Right atrium auricular region (tissue), 2 donors: Measurements from ENCODE around the gene UCP3. TPM values are rescaled to one million over a fixed set of nuclear protein-coding genes. Genes with fewer than 3 reads are reported as not detected.

ENCODE experiments used
- DNase-seq: peaks from one replicate; pipeline ENCODE4 v3.0.0-alpha.2; 2019; ENCODE audit warnings: low spot score
- H3K27ac ChIP-seq, 2 donors: fragments of 200-600 bp; sonication (generic); 1 replicate in 1 of 2; 2 replicates in 1 of 2; pipeline ENCODE4 v1.5.1; 2016 to 2019
- H3K27me3 ChIP-seq, 2 donors: fragments of 200-600 bp; sonication (generic); one replicate each; pipeline versions ENCODE4 v1.5.1 to v1.6.0; 2017 to 2019
- H3K36me3 ChIP-seq: fragments of 200-600 bp; sonication (generic); one replicate; pipeline ENCODE4 v1.5.1; 2016
- H3K4me1 ChIP-seq, 2 donors: fragments of 200-600 bp; sonication (generic); one replicate each; pipeline versions ENCODE4 v1.5.1 to v1.6.0; 2017 to 2019
- H3K4me3 ChIP-seq, 2 donors: fragments of 200-600 bp; sonication (generic); 1 replicate in 1 of 2; 2 replicates in 1 of 2; pipeline ENCODE4 v1.5.1; 2017 to 2019; ENCODE audit warnings: mild to moderate bottlenecking in 1 of 2, moderate library complexity in 1 of 2
- H3K9me3 ChIP-seq, 2 donors: fragments of 200-600 bp; sonication (generic); one replicate each; pipeline ENCODE4 v1.5.1; 2019
- CTCF ChIP-seq, 2 donors: fragments of 200-600 bp; sonication (generic); IDR thresholded peaks; one replicate each; pipeline ENCODE4 v1.5.1; 2019; ENCODE audit warnings: antibody characterized with exemption in 2 of 2
- total RNA-seq, 2 donors: library from RNA; depleted of rRNA; stranded (reverse); fragments of >200 nt; gene quantifications; one replicate each; pipeline ENCODE4 v1.1.0, GENCODE V29; 2016

UCP3 gene
- total RNA-seq, 2 donors from 2014 or later, result 0.37 to 1.1 TPM

GRCh38 chr11:74017631-74018030 lies 8.7 kb upstream of the UCP3 start:
- H3K27me3 ChIP-seq, result no peaks in the 10 kb centered on the region

GRCh38 chr11:74015919-74016684 lies 7.2 kb upstream of the UCP3 start:
- Histone ChIP-seq H3K27me3 (no peaks in the 10 kb centered on the region), H3K4me3 (no peak overlapping the region), H3K36me3 (peaks cover 6% of the 10 kb centered on the region), H3K27ac (no peak overlapping the region), H3K9me3 (no peaks in the 10 kb centered on the region), H3K4me1 (peaks cover 0 to 41% of the 10 kb centered on the region in 2 donors)
- no peak for TF ChIP-seq CTCF (IDR thresholded peaks at IDR 0.05)
- DNase-seq, result no peak

More at GRCh38 chr11:74017631-74018030, 8.7 kb upstream of the UCP3 start:
- Histone ChIP-seq H3K27ac (peak overlapping the region; percentile 89 to 91), H3K4me3 (no peak overlapping the region), H3K9me3 (no peaks in the 10 kb centered on the region), H3K4me1 (peaks cover 0 to 32% of the 10 kb centered on the region in 2 donors), H3K36me3 (peaks cover 6% of the 10 kb centered on the region)
- no peak for TF ChIP-seq CTCF (IDR thresholded peaks at IDR 0.05)
- no peak for DNase-seq

GRCh38 chr11:74014880-74015279 lies 6.0 kb upstream of the UCP3 start:
- Histone ChIP-seq H3K9me3 (no peaks in the 10 kb centered on the region), H3K27me3 (no peaks in the 10 kb centered on the region), H3K36me3 (peaks cover 6% of the 10 kb centered on the region), H3K4me3 (no peak overlapping the region), H3K4me1 (peaks cover 0 to 47% of the 10 kb centered on the region in 2 donors), H3K27ac (no peak overlapping the region)
- TF ChIP-seq CTCF (IDR thresholded peaks at IDR 0.05), result no peak
- DNase-seq, result no peak

GRCh38 chr11:74013141-74013540 lies 4.3 kb upstream of the UCP3 start:
- H3K9me3 ChIP-seq, result no peaks in the 10 kb centered on the region
- H3K4me1 ChIP-seq, result peaks cover 0 to 42% of the 10 kb centered on the region in 2 donors
- no peak for DNase-seq
- H3K27me3 ChIP-seq, result no peaks in the 10 kb centered on the region
- no peak overlapping the region for H3K27ac ChIP-seq
- peaks cover 6% of the 10 kb centered on the region for H3K36me3 ChIP-seq
- no peak for TF ChIP-seq CTCF (IDR thresholded peaks at IDR 0.05)
- H3K4me3 ChIP-seq, result no peak overlapping the region

GRCh38 chr11:74012074-74012809 lies 3.4 kb upstream of the UCP3 start:
- H3K36me3 ChIP-seq, result peaks cover 6% of the 10 kb centered on the region
- TF ChIP-seq CTCF (IDR thresholded peaks at IDR 0.05), result no peak

More at GRCh38 chr11:74012074-74012809, 3.4 kb upstream of the UCP3 start:
- no peak for DNase-seq
- peaks cover 0 to 41% of the 10 kb centered on the region in 2 donors for H3K4me1 ChIP-seq
- H3K4me3 ChIP-seq, result no peak overlapping the region
- no peaks in the 10 kb centered on the region for H3K27me3 ChIP-seq
- H3K9me3 ChIP-seq, result no peaks in the 10 kb centered on the region
- H3K27ac ChIP-seq, result no peak overlapping the region
